Astrocyte (in vitro differentiated cells and primary cell): ENCODE measurements around the gene CNKSR3. TPM values are rescaled to one million over a fixed set of nuclear protein-coding genes. Genes with fewer than 3 reads are reported as not detected.

Source experiments
- DNase-seq: peaks from one replicate; pipeline ENCODE4 v3.0.0-alpha.2; 2010; ENCODE audit warnings: low read depth
- FAIRE-seq: peaks from 2 replicates; lab custom pipeline; 2011; peaks lifted over from hg19 to GRCh38; lab: Jason Lieb, UNC
- H2AFZ ChIP-seq: 2 replicates; pipeline ENCODE4 v1.6.0; 2012; ENCODE audit warnings: low read depth, low read length, inconsistent platforms
- H3K27ac ChIP-seq: 2 replicates; pipeline ENCODE4 v1.5.1; 2011; ENCODE audit warnings: low read depth, low read length, inconsistent platforms
- H3K27me3 ChIP-seq: 2 replicates; pipeline ENCODE4 v1.6.0; 2011; ENCODE audit warnings: low read length, inconsistent platforms; ENCODE audit not compliant: insufficient read depth
- H3K36me3 ChIP-seq: 2 replicates; pipeline ENCODE4 v1.5.1; 2011; ENCODE audit warnings: low read length, inconsistent platforms; ENCODE audit not compliant: insufficient read depth
- H3K4me1 ChIP-seq: 2 replicates; pipeline ENCODE4 v1.5.1; 2011; ENCODE audit warnings: low read length, inconsistent platforms; ENCODE audit not compliant: insufficient read depth
- H3K4me2 ChIP-seq: 2 replicates; pipeline ENCODE4 v1.6.0; 2012; ENCODE audit warnings: low read length, inconsistent platforms
- H3K4me3 ChIP-seq: 2 replicates; pipeline ENCODE4 v1.5.1; 2011; ENCODE audit warnings: low read depth, mild to moderate bottlenecking, low read length, inconsistent platforms; ENCODE audit not compliant: insufficient read depth
- H3K79me2 ChIP-seq: 2 replicates; pipeline ENCODE4 v1.6.0; 2012; ENCODE audit warnings: mild to moderate bottlenecking, low read length, inconsistent platforms; ENCODE audit not compliant: insufficient read depth
- H3K9ac ChIP-seq: 2 replicates; pipeline ENCODE4 v1.6.0; 2012; ENCODE audit warnings: mild to moderate bottlenecking, low read length, inconsistent platforms
- H3K9me3 ChIP-seq: 2 replicates; pipeline ENCODE4 v1.5.1; 2012; ENCODE audit warnings: low read depth, mild to moderate bottlenecking, low read length, inconsistent platforms; ENCODE audit not compliant: insufficient read depth
- H4K20me1 ChIP-seq: 2 replicates; pipeline ENCODE4 v1.6.0; 2012; ENCODE audit warnings: low read length, inconsistent platforms; ENCODE audit not compliant: insufficient read depth
- H3K27ac Mint-ChIP-seq: one replicate; pipeline ENCODE4 v1.8.0; 2021; ENCODE audit warnings: mild to moderate bottlenecking, mixed read lengths; ENCODE audit not compliant: unreplicated experiment
- H3K27me3 Mint-ChIP-seq: one replicate; pipeline ENCODE4 v1.8.0; 2021; ENCODE audit warnings: low read depth, mixed read lengths; ENCODE audit not compliant: unreplicated experiment
- H3K36me3 Mint-ChIP-seq: one replicate; pipeline ENCODE4 v1.8.0; 2021; ENCODE audit warnings: low read depth, mixed read lengths; ENCODE audit not compliant: unreplicated experiment
- H3K4me1 Mint-ChIP-seq: one replicate; pipeline ENCODE4 v1.8.0; 2021; ENCODE audit warnings: low read depth, mixed read lengths; ENCODE audit not compliant: unreplicated experiment
- H3K4me3 Mint-ChIP-seq: one replicate; pipeline ENCODE4 v1.8.0; 2021; ENCODE audit warnings: mild to moderate bottlenecking, moderate library complexity, mixed read lengths; ENCODE audit not compliant: unreplicated experiment
- H3K9me3 Mint-ChIP-seq: one replicate; pipeline ENCODE4 v1.8.0; 2021; ENCODE audit warnings: mild to moderate bottlenecking, mixed read lengths; ENCODE audit not compliant: unreplicated experiment
- CTCF ChIP-seq: IDR thresholded peaks from 2 replicates; pipeline ENCODE4 v1.5.1; 2011; ENCODE audit warnings: low read depth, mild to moderate bottlenecking, inconsistent platforms, low read length, moderate library complexity; ENCODE audit not compliant: insufficient read depth
- EZH2 ChIP-seq: IDR thresholded peaks from 2 replicates; pipeline ENCODE4 v1.6.1; 2012; ENCODE audit warnings: mild to moderate bottlenecking, low read length, inconsistent platforms; ENCODE audit not compliant: insufficient read depth
- total RNA-seq: library from RNA; stranded (reverse); gene quantifications from 2 replicates; pipeline ENCODE4 v1.2.1, GENCODE V29; 2021

Gene CNKSR3
- total RNA-seq, 1 donor from 2014 or later, result 11.1 TPM

DNA sequence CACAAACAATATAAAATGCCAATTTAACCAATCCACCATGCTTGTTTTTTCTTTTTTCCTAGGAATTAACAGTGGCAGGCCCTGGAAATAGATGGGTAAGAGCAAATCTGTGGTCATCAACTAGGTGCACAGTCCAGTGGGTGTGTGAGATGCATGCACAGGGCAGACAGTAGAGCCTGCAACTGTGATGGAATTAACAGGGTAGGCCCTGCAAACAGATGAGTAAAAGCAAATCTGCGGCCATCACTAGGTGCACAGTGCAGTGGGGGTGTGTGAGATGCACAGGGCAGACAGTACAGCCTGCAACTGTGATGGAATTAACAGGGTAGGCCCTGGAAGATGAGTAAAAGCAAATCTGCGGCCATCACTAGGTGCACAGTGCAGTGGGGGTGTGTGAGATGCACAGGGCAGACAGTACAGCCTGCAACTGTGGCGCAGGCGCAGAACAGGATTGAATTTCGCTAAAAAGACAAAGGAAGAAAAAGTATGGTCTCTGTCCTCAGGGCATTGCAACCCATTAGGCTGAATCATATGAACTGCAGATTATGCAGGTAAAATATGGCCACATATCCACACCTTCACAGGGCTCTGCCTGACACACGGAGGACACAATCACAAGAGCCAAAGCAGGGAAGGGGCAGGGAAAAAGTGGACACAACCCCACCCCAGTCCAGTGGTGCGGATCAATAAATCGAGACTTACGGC lies 112.8 kb downstream of the CNKSR3 start:
- no peaks in the 10 kb centered on the region for H3K27me3 Mint-ChIP-seq
- Histone ChIP-seq H4K20me1 (no peaks in the 10 kb centered on the region), H2AFZ (no peak overlapping the region), H3K4me3 (no peak overlapping the region), H3K9ac (no peak overlapping the region), H3K9me3 (no peaks in the 10 kb centered on the region), H3K36me3 (no peaks in the 10 kb centered on the region), H3K4me1 (peaks cover 11% of the 10 kb centered on the region), H3K79me2 (no peaks in the 10 kb centered on the region), H3K27ac (no peak overlapping the region), H3K4me2 (no peak overlapping the region), H3K27me3 (no peaks in the 10 kb centered on the region)
- H3K9me3 Mint-ChIP-seq, result no peaks in the 10 kb centered on the region
- peaks cover 15% of the 10 kb centered on the region for H3K4me1 Mint-ChIP-seq
- H3K27ac Mint-ChIP-seq, result no peak overlapping the region
- TF ChIP-seq EZH2, result no peak
- no peak for TF ChIP-seq CTCF
- FAIRE-seq, result no peak
- H3K4me3 Mint-ChIP-seq, result no peak overlapping the region
- H3K36me3 Mint-ChIP-seq, result peaks cover 8% of the 10 kb centered on the region
- no peak for DNase-seq

DNA sequence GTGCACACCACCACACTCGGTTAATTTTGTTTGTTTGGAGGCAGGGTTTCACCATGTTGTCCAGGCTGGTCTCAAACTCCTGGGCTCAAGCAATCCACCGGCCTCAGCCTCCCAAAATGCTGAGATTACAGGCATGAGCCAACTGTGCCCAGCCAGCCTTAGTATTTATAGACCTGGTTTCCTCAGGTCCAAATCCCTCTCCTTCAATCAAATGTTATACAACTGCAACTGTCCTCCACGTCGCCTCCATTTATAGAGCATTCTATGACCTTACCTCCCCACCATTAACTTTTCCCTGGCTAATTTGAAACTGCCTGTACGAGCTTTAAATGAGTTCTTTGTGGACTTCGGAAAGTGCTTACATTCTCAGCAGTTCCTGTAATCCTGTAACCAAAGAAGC lies 114.6 kb downstream of the CNKSR3 start:
- Mint-ChIP-seq H3K27me3 (no peaks in the 10 kb centered on the region), H3K9me3 (no peaks in the 10 kb centered on the region), H3K36me3 (peaks cover 2% of the 10 kb centered on the region), H3K4me1 (peaks cover 11% of the 10 kb centered on the region), H3K27ac (no peak overlapping the region), H3K4me3 (no peak overlapping the region)
- no peaks in the 10 kb centered on the region for H3K27me3 ChIP-seq
- no peak overlapping the region for H3K4me2 ChIP-seq
- no peak overlapping the region for H3K4me3 ChIP-seq
- peaks cover 11% of the 10 kb centered on the region for H3K4me1 ChIP-seq
- DNase-seq (no peak), FAIRE-seq (no peak)
- TF ChIP-seq EZH2 (no peak), CTCF (no peak)
- no peaks in the 10 kb centered on the region for H3K79me2 ChIP-seq
- no peaks in the 10 kb centered on the region for H3K36me3 ChIP-seq
- H3K27ac ChIP-seq, result no peak overlapping the region
- no peaks in the 10 kb centered on the region for H3K9me3 ChIP-seq
- no peak overlapping the region for H3K9ac ChIP-seq
- H4K20me1 ChIP-seq, result no peaks in the 10 kb centered on the region
- H2AFZ ChIP-seq, result no peak overlapping the region

GRCh38 chr6:154395316-154395715 lies 115.2 kb downstream of the CNKSR3 start:
- no peak for TF ChIP-seq EZH2
- no peak for TF ChIP-seq CTCF
- Mint-ChIP-seq H3K4me3 (no peak overlapping the region), H3K9me3 (peaks cover 2% of the 10 kb centered on the region), H3K36me3 (peaks cover 2% of the 10 kb centered on the region), H3K27me3 (no peaks in the 10 kb centered on the region), H3K27ac (no peak overlapping the region), H3K4me1 (peaks cover 11% of the 10 kb centered on the region)
- H4K20me1 ChIP-seq, result no peaks in the 10 kb centered on the region
- no peak overlapping the region for H3K4me3 ChIP-seq
- peaks cover 11% of the 10 kb centered on the region for H3K4me1 ChIP-seq
- H3K79me2 ChIP-seq, result no peaks in the 10 kb centered on the region
- DNase-seq, result no peak
- no peak overlapping the region for H2AFZ ChIP-seq
- no peak overlapping the region for H3K9ac ChIP-seq
- H3K27ac ChIP-seq, result no peak overlapping the region
- no peaks in the 10 kb centered on the region for H3K27me3 ChIP-seq
- no peaks in the 10 kb centered on the region for H3K9me3 ChIP-seq
- no peak for FAIRE-seq
- no peak overlapping the region for H3K4me2 ChIP-seq
- H3K36me3 ChIP-seq, result no peaks in the 10 kb centered on the region
